LNCAP (cell line): ENCODE results near the gene GPAM.

ENCODE experiments used
- CTCF ChIP-seq: fragments of 450-650 bp; IDR thresholded peaks from 2 replicates; pipeline ENCODE4 v1.5.1; 2017; ENCODE audit warnings: mild to moderate bottlenecking

The GPAM gene, protein sequence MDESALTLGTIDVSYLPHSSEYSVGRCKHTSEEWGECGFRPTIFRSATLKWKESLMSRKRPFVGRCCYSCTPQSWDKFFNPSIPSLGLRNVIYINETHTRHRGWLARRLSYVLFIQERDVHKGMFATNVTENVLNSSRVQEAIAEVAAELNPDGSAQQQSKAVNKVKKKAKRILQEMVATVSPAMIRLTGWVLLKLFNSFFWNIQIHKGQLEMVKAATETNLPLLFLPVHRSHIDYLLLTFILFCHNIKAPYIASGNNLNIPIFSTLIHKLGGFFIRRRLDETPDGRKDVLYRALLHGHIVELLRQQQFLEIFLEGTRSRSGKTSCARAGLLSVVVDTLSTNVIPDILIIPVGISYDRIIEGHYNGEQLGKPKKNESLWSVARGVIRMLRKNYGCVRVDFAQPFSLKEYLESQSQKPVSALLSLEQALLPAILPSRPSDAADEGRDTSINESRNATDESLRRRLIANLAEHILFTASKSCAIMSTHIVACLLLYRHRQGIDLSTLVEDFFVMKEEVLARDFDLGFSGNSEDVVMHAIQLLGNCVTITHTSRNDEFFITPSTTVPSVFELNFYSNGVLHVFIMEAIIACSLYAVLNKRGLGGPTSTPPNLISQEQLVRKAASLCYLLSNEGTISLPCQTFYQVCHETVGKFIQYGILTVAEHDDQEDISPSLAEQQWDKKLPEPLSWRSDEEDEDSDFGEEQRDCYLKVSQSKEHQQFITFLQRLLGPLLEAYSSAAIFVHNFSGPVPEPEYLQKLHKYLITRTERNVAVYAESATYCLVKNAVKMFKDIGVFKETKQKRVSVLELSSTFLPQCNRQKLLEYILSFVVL

DNA sequence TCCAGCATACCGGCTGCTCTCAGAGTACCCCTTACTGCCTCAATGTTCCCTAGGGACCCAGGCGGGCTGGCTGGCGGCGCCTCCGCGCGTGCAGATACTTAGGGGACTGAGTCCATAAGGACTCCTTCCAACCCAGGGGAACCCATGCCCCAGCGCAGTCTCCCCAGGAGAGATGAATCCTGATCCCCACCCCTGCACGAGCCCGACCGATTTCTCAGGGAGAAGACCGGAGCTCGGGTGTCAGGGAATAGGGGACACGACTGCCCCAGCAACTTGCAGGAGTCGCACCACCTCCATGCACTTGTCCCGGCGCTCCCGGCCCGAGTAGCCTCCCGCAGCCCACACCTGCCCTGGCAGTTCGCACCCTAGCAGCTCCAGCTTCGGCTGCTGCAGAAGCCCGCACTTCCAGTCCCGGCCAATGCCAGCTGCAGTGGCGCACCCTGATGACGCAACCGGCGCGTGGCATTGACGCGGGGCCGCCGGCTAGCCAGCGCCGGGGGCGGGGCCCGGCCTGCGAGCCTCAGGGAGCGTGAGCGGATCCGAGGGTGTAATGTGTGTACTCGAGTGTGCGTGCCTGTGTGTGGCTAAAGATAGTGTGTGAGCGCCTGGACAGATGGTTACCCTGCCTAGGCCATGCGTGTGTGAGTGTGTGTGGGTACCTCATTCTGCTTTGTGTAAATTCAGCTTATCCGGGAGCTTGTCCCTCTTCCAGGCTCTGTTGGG is at the start of gene GPAM:
Gene GPAM, minus strand, starts transcription at position 437 of the 723 bp plus-strand sequence. CDS start 1,981 bp downstream, outside the sequence.
- TF ChIP-seq CTCF, result no peak

DNA sequence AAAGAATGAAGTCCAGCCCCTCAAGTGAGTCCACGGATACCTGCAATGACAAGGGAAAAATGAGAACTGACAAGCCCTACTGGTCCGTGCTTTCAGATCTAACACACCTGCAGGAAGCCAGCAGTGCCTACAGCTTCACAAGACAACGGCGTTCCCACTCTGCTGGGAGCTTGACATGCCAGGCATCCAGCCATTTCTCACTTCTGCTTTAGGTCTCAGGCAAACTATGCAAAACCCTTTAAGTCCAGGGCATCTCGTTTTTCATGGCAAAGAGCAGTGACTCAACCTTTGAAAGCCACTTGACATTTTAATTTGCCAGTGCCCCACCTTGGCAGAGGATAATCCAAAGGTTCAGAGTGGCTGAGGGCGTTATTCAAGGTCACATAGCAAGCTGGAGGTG is 49.1 kb upstream of the GPAM start:
- no peak for TF ChIP-seq CTCF

DNA sequence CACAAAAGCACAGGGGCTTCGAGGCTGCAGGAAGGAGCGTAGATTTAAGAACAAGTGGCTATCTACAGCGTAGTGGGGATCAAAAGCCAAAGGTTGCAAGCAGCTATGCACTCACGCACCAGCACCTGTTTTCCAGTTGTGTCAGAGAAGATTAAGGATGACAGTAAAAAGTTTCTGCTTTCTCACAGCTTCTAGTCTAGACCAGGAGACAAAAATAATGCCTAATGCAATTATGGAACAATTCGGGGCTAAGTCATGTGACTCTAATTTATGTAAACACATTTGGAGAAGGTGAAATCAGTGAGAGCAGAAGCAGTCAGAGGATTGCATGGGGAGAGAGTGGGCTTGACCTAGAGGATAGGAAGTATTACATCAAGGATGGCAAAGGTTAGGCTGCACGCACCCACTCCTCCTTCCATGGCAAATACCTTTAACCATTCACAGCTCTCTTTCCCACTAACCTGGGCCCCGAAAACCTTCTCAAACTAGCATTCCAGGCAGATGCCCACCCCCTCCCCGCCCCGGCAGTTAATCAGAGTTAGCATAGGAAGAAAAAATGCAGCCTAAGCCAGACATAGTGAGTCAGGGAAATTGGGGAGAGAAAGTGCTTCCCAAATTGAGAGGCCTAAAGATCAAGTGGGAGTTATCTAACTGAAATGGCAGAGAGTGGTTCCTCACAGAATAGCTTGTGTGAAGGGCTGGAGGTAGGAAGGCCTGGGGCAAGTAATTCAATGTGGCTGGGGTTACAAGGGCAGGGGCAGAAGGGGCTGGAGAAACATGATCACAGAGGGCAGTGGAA is 48.2 kb upstream of the GPAM start:
- TF ChIP-seq CTCF, result no peak

GRCh38 chr10:112230325-112230988 is 46.9 kb upstream of the GPAM start:
- TF ChIP-seq CTCF, result no peak

DNA sequence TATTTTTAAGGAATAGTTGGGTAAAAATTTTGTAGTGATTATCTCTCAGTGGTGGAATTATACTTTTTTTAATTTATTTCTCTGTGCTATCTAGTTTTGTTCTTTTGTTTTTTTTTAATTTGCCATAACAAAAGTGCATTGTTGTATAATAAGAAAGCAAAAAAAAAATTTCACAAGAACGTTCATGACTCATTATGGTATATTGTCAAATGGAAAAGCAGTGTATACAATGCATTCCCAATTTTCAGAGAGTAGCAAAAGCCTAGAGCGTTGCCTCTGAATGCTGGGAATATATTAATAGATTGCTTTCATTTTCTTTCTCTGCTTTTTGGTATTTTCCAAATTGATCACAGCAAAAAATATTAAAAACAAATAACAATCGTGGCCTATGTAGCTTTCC is 46.3 kb upstream of the GPAM start:
- no peak for TF ChIP-seq CTCF

GRCh38 chr10:112229096-112229495 is 45.5 kb upstream of the GPAM start:
- no peak for TF ChIP-seq CTCF
